Suprapubic skin (tissue), 3 donors: ENCODE data around the gene MCC.

Experiments used
- CTCF ChIP-seq, 2 donors: fragments of 200-600 bp in 1 of 2; fragments of 450-650 bp in 1 of 2; sonication (generic) in 1 of 2; IDR thresholded peaks; one replicate each; pipeline ENCODE4 v1.5.1; 2016 to 2019; ENCODE audit warnings: antibody characterized with exemption in 2 of 2, mild to moderate bottlenecking in 1 of 2, moderate library complexity in 1 of 2
- POLR2AphosphoS5 ChIP-seq, 3 donors: sonication (generic); formaldehyde crosslinking; IDR thresholded peaks; one replicate each; pipeline ENCODE4 v1.6.1; 2017; ENCODE audit warnings: antibody characterized with exemption in 3 of 3

DNA sequence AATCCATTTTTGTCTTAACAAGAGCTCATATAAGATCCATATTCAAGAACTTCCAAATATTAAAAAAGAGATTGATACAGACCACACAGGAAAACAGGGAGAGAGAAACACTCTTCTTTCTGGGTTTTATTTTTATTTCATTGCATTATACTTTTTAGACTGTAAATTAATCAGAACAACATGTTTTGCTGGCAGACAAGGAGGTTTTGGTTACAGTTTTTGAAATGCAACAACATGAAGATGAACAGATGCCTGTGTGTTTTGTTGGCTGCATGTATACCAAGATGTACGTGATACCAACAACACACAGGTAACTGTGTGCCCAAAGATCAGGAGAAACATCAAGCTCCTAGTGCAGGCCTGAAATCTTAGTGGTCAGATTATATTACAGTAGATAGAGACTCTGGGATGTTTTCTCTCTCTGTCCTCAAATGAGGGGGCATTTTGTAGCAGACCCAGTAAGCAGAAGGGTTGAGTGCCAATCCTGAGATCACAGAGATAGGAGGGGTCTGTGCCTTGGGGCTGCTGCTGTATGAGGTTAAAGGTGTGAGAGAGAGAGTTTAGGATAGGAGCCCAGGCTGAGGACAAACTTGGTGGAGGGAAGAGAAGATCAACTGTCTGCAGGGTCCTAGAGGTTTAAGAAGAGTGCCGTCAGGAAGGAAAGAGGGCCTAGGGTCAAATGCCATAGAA lies 359.5 kb downstream of the MCC start:
- no peak for TF ChIP-seq POLR2AphosphoS5 (IDR thresholded peaks at IDR 0.05)
- TF ChIP-seq CTCF (IDR thresholded peaks at IDR 0.05), result no peak
